Spleen (tissue), 7 donors: ENCODE measurements around the gene CYP26A1.

Experiments
- POLR2A ChIP-seq, 3 donors: fragments of 450-650 bp; IDR thresholded peaks; one replicate each; pipeline ENCODE4 v1.5.1; 2017; ENCODE audit warnings: antibody characterized with exemption in 3 of 3, mild to moderate bottlenecking in 1 of 3
- POLR2AphosphoS5 ChIP-seq, 3 donors: sonication (generic); formaldehyde crosslinking; IDR thresholded peaks; one replicate each; pipeline ENCODE4 v1.5.1; 2017; ENCODE audit warnings: antibody characterized with exemption in 3 of 3
- TF ChIP-seq, protein P1 (sequence below), 11 experiments: fragments of 200-600 bp in 7 of 11; fragments of 450-650 bp in 4 of 11; sonication (generic) in 4 of 11; IDR thresholded peaks in 8 of 11; conservative IDR thresholded peaks in 3 of 11; 1 replicate in 7 of 11; 2 replicates in 4 of 11; pipeline versions ENCODE4 v1.4.0 to v1.8.0; 2016 to 2021; ENCODE audit warnings: antibody characterized with exemption in 11 of 11, inconsistent platforms in 4 of 11, mild to moderate bottlenecking in 1 of 11
- donor health status: DM: no; HTN: no; CAD: no; lungs with moderate emphysema.
- donor health status: DM: no; HTN: no; CAD: no.
- donor health status: DM: no; HTN: no; CAD: no.

DNA sequence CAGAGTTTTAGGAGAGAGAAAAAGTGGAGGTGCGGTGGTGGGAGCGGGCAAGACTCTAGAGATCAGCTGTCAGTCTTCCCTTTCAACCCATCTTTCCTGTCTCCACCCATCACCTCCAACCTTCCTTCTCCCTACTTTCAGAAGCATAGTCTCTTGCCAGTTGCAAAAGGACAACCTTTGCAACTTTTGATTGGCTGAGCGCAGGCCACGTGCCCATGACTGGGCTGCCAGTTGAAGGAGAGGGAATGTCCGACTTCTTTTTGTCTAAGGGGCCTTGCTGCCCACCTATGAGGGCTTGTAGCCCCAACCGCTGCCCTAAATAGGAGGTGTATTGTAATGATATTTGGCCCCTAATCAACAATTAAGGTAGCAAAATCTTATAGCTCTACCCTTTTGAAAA is 12.6 kb downstream of the CYP26A1 start:
- TF ChIP-seq, protein P1, sequence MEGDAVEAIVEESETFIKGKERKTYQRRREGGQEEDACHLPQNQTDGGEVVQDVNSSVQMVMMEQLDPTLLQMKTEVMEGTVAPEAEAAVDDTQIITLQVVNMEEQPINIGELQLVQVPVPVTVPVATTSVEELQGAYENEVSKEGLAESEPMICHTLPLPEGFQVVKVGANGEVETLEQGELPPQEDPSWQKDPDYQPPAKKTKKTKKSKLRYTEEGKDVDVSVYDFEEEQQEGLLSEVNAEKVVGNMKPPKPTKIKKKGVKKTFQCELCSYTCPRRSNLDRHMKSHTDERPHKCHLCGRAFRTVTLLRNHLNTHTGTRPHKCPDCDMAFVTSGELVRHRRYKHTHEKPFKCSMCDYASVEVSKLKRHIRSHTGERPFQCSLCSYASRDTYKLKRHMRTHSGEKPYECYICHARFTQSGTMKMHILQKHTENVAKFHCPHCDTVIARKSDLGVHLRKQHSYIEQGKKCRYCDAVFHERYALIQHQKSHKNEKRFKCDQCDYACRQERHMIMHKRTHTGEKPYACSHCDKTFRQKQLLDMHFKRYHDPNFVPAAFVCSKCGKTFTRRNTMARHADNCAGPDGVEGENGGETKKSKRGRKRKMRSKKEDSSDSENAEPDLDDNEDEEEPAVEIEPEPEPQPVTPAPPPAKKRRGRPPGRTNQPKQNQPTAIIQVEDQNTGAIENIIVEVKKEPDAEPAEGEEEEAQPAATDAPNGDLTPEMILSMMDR (IDR thresholded peaks at IDR 0.05 in 8 of 11, conservative IDR thresholded peaks at IDR 0.05 in 3 of 11): no peak
- TF ChIP-seq POLR2A (IDR thresholded peaks at IDR 0.05) (no peak), POLR2AphosphoS5 (IDR thresholded peaks at IDR 0.05) (no peak)
